Stimulated activated CD4-positive, alpha-beta T cell treated with anti-CD3 and anti-CD28 coated beads, Interleukin-15, amount 100 ng/mL, for 24 hours (primary cell): ENCODE measurements around the gene GAS7.
"Not testable (repeated sequence)": the region's sequence is repeated elsewhere in the genome, so short reads cannot be mapped to it uniquely, and the experiment has no call there.

Source experiments
- DNase-seq: peaks from one replicate; pipeline ENCODE4 v3.0.0-alpha.2; 2020

The GAS7 gene

GRCh38 chr17:10067446-10068143, 130.8 kb downstream of the GAS7 start:
- DNase-seq, result no peak

DNA sequence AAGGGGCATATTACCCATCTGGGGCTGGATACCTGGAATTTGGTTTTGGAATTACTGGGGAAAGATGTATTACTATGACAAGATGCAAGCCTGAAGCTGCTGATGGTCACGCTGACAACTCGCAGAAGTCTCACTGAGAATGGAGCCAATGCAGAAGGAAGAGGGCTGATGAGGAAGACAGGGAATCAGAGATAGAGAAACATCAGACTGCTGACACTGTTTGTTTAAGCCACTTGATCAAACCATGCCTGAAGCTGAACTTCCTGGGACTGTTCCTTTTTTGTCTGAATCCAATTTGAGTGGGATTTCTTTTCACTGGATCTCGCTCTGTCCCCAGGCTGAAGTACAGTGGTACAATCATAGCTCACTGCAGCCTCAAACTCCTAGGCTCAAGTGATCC, 133.9 kb downstream of the GAS7 start:
- DNase-seq, result no peak

- DNase-seq, result no peak
Observed at GRCh38 chr17:10063730-10064241, 134.6 kb downstream of the GAS7 start.

DNA sequence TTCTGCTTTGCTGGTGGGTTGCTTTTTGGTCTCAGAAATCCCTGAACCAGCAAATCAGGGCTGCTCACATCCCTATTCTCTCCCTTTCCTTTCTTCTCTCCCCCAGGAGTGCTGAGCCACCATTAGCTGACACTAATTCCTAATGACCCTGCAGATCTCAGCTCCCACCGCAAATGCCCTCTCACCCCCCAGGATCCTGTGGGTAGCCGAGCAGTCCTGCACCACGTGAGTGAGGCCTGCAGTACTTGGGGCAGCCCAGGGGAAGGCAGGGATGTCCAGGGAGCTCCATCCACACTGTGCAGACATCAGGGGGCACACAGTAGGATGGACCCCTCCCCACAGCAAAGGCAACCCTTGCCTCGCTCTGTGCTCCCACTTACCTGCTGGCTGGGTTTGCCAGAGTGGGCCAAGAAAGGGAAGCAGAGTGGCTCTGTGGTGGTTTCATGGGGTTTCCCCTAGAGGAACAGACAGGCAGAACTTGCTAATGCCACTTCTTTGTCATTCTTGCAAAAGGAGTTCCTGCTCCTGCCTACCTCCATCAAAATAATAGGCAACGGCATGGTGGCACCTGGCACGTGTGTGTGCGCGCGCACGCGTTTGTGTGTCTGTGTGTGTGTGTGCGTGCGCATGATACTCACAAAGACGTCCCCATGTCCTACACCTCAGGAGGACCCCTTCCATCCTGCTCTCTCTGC, 135.6 kb downstream of the GAS7 start:
- DNase-seq, result no peak

- no peak for DNase-seq
Observed at GRCh38 chr17:10061111-10061845, 137.1 kb downstream of the GAS7 start.

DNA sequence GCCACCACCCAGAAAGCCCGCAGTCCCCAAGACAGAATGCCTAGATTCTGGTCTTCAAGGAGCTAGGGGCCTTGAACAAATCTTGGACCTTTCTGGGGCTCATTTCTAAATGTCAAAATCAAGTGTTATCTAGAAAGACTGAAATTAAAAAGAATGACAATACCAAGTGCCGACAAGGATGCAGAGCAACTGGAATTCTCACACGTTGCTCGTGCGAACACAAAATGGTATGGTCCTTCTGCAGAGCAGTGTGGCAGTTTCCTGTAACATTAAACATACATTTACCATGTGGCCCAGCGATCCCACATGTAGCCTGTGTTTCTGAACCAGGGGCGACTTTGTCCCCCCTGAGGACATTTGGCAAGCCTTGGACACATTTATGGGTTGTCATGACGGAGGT, 137.9 kb downstream of the GAS7 start:
- no peak for DNase-seq

DNA sequence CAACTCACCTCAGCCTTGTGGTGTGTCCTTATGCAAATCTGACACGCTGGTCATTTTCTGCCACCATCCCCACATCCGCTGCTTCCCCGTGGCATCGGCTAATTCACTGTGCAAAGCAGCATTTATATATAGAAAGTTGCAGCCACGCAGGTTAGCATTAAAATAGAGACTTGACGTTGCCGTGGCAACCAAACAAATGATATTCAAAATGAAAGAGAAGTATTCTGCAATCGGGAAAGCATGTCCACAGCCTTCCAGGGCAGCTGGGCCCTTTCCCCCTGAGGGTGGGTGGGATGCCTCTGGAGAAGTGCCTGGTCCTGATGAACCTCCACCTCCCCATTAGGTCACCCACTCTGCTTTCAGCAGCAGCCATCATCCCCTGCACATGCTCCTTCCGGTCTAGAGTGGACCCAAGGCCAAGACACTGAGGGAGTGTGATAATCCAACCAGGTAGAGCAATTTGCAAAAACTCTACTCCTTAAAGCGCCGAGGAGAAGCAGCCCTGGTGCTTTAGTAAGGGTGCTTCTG, 138.7 kb downstream of the GAS7 start:
- DNase-seq, result no peak

DNA sequence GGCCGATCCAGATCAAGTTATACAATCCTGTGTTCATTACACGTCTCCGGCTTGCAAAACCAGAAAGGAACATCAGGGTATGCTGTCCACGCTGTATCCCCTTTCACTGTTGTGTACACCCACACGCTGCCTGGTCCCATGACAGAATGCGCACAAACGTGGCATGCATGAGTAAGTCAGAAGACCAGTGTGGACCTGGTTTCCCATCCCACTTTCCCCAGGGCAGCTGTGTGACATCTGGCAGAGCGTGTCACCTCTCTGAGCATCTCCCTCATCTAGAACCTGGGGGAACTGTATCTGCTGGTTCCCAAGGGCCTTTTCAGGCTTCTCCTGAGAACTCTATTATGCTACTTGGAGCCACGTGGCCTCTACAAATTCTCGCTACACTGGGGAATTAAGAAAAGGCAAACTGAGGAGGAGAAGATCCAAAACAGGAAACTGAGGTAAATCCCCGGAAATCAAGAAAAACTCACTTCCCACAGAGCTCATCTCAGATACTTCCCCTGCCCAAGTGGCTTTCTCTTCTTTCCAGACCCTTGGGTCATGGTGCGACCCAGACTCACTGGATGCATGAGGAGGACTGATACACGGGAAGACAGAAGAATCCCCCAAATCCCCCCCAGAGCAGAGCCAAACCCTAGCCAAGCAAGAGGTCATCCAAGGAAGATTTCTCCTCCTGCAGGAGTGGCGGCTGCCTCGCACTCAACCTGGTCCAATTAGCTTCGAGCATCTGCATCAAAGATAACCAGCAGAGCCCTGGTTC, 139.3 kb downstream of the GAS7 start:
- DNase-seq, result no peak

DNA sequence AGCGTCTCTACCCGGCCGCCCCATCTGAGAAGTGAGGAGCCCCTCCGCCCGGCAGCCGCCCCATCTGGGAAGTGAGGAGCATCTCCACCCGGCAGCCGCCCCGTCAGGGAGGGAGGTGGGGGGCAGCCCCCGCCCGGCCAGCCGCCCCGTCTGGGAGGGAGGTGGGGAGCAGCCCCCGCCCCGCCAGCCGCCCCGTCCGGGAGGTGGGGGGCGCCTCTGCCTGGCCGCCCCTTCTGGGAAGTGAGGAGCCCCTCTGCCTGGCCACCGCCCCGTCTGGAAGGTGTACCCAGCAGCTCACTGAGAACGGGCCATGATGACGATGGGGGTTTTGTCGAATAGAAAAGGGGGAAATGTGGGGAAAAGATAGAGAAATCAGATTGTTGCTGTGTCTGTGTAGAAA, 140.9 kb downstream of the GAS7 start:
- DNase-seq, result not testable (repeated sequence)

DNA sequence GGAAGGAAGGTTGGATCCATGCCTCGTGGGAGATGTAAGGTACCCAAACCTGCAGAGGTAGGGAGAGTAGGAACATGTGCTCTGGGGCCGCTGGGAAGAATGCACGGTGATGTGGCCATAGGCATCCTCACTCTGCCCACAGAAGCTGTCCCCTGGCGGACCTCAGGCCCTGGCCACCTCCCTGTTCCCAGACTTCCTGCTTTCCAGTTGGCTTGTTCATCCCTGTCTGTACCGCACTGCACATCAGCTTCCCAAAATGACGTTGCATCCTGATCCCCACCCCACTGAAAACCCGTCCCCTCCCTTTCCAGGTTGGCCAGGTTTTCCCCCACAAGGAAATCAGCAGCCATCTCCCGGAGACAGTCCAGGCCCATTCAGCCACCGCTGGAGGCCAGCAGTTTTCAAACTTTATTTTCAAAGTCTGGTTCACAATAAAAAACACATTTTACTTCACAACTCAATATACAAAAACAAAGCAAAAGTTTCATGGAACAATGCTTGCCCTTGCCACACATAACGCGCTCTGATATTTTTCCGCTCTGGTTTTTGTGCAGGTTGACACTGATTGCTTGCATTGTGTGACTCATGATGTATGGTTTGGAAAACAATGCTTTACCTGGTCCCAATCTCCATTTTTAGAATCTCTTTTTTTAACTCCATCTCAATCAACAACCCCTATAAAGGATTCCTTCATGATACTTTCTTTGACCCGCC, 143.0 kb downstream of the GAS7 start:
- no peak for DNase-seq

DNA sequence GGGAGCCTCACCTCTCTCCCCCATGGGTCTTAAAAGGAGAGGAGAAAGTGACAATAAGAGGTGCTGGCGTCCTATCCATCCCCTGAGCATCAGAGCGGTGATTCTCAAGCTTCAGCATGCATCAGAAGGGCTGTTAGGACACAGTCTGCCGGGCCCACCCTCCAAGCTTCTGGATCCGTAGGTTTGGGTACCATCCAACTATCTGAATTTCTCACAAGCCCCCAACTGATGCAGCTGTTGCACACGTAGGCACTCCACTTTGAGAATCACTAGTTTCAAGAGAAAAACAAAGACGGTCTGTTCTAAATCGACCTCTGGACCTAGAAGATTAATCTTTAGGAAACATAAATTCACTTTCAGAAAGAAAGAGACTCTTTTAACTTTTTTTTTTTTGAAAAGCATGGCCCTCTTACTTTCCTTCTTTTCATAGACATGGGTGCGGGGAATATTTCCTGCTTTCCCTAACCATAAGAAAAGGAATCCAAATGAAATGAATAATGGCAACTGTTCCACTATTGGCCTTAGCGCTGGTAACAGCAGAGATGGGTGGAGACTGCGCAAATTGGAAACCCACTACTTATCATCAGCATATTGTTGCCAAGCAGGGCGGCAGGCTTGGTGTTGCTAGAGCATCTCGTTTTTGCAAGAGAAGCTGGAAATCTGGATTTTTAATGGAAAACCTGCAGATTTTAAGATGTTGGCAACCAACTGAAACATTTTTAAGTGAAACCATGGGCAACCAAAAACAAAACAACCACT, 144.4 kb downstream of the GAS7 start:
- DNase-seq, result no peak

GRCh38 chr17:10052106-10052813, 146.1 kb downstream of the GAS7 start:
- no peak for DNase-seq

DNA sequence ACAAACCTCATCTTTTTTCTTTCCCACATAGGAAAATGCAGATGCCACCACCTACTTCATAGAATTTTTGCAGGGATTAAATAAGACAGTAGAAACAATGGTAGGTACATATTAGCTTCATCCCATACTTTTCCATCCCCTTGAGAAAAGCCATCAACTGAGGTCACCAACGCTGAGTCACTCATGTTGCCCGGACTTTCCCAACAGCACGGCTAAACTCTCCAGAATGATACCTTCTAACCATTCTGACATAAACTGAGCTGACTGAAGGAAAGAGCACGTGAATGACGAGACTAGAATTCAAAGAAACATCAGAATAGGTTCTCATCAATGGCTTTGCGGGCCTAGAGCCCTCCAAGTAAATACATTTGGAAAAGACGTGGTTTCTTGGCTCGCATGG, 147.3 kb downstream of the GAS7 start:
- no peak for DNase-seq

- DNase-seq, result no peak
Observed at GRCh38 chr17:10050597-10051101, 147.8 kb downstream of the GAS7 start.

DNA sequence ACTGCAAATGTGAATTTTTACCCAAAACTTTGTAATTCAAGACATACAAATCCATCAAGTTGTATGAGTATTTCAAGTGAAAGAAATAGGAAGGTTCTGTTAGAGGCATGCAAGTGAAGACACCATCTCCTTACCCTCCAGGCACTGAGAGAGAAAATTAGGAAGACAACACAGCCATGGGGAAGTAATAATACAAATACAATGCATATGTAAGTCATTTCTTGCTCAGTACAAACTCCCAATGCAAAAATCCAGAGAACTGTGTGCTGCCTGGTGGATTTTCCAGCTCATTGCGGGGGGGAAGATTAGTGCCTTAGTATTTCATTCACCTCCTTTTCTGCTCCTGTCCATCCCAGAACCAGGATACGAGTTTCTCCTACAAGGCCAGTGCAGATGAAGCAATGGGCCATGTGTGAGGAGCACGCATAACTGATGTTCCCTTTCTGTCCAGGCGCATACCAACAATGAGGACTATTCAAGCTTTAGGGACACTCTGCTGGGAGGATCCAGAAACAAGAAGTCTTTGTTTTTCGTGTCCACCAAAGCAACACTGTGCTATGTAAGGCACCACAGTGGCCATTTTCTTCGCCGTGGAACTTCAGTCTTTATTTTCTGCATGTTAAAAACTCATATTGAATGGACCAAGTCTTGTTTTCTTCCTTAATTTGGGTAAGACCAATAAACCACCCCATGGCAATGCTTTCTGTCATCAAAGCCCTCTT, 149.6 kb downstream of the GAS7 start:
- DNase-seq, result no peak

GRCh38 chr17:10046786-10047785, 151.3 kb downstream of the GAS7 start:
- DNase-seq, result no peak

DNA sequence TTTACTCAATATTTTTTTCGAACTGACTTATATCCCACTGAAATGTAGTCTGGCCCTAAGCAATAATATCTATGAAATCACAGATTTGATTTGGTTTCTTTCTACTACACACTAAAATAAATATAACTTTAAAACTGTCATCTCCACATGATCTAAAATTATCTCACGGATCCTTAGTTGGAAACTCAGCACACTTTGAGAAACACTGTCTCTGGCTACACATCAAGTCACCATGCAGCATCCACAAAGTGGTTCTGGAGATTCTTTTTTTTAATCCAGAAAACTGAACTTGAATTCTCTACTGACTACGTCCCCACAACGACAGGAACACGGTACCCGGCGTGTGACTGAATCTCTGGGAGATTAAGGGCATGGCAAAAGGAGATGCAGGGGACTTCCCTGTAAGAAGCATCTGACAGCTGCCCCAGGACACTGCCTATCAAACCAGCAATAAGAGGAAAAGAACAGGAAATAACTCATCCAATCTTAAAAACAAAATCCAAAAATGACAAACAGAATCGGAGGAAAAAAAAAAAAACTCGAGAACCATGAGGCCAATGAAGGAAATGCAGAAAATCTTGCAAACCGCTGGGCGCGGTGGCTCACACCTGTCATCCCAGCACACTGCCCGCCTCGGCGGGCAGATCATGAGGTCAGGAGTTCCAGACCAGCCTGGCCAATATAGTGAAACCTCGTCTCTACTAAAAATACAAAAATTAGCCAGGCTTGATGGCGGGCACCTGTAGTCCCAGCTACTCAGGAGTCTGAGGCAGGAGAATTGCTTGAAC, 152.3 kb downstream of the GAS7 start:
- DNase-seq, result no peak
